Right renal pelvis (tissue), 4 donors: ENCODE data around the gene ITGA11. TPM values are rescaled to one million over a fixed set of nuclear protein-coding genes. Genes with fewer than 3 reads are reported as not detected.

ENCODE experiments used
- DNase-seq, 4 donors: peaks; one replicate each; pipeline ENCODE4 v3.0.0-alpha.2; 2013; ENCODE audit warnings: low read depth in 4 of 4, low spot score in 3 of 4, missing footprints in 1 of 4
- polyA plus RNA-seq, 4 donors: library from polyadenylated mRNA; unstranded; fragments of 120-200 nt; gene quantifications; one replicate each; pipeline ENCODE4 v1.2.1, GENCODE V29; 2013; ENCODE audit not compliant: insufficient read length in 4 of 4

ITGA11 gene
- polyA plus RNA-seq, 4 donors, result 3.0 to 5.4 (median 4.2) TPM

DNA sequence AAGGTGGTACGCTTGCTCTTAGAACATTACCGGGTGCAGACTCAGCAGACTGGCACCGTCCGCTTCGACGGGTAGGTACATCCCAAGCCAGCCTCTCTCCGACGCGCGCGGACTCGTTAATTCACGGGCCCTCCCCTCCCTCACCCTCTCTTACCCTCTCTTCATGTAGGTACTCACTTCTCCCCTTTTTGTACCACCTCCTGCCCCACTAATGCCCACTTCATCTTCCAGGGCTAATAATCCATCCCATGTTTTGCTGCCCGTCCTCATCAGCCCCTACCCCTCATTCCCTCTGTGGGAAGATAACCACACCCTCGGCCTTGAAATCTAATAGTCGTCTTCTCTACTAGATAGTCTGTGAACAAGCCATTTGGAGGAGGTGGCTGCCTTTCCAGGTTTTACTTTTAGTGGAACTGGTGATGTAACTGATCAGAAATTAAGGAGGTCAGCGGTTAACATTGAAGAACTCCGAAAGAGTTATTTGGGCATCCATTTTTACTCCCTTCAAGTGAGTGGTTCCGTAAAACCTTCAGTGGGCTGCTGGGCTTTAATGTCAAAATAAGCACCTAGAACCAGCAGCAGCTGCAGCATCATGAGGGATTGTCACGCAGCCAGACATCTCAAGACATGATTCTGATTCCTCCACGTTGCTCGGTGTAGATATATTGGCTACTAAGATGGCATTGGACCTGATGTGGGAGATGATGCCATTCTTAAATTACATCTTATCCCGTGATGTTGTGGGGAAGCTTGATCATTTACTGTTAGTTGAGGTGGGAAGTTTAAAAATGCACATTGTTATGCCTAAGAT, 153.2 kb downstream of the ITGA11 start:
- DNase-seq, result peak in 1 of 4 donors; percentile 22

- no peak for DNase-seq
Observed at GRCh38 chr15:68278345-68278594, 153.7 kb downstream of the ITGA11 start.

GRCh38 chr15:68277603-68278344, 154.2 kb downstream of the ITGA11 start, which contains the start of gene FEM1B:
TSS of gene FEM1B (plus strand) at chr15:68277745. CDS start at chr15:68278418, 673 bp downstream.
- peak; percentile 81 to 87 (median 86) for DNase-seq

- peak in 2 of 4 donors; percentile 63 to 80 for DNase-seq
Observed at GRCh38 chr15:68277131-68277602, 154.8 kb downstream of the ITGA11 start.

DNA sequence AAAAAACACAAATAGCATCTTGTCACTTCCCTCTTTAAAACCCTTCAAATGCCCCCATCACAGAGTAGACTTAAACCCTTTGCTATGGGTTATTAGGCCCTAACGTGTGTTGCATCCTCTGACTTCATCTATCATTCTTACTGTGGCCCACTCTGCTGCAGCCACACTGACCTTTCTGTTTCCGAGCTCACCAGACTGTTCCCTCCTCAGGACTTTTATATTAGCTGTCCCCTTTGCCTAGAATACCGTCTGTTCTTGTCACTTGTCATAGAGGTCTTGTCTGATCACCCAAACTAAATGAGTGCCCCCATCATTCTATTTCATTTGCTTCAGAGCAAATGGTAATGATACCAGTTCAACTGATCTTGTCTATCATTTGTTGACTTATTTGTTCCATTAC, 155.3 kb downstream of the ITGA11 start:
- DNase-seq, result no peak

- DNase-seq, result no peak
Observed at GRCh38 chr15:68275165-68275746, 156.7 kb downstream of the ITGA11 start.

GRCh38 chr15:68274201-68274848, 157.6 kb downstream of the ITGA11 start:
- no peak for DNase-seq

DNA sequence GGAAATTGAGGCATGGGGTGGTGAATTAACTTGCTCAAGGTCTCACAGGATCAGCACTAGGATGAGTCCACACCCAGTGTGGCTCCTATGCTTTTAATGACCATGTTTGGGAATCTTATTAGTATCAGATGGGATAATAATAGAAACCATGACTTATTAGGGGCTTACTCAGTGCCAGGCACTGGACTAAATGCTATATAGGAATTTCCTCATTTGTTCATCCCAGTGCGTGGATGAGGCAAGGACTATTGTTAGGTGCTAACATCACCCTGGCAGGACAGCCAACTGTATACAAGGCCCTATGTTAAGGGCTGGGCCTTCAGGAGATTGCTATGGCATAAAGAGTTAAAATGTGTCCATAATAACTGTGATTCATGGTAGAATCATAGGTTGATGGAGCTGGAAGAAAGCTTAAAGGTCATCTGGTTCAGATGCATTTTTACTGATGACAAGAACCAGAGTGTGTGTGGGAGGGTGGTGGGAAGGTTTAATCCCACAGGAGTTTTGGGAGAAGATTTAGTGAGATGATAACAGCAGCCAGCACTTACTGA, 159.2 kb downstream of the ITGA11 start:
- DNase-seq, result no peak

GRCh38 chr15:68271854-68272471, 160.0 kb downstream of the ITGA11 start:
- no peak for DNase-seq

- DNase-seq, result no peak
Observed at GRCh38 chr15:68268405-68268804, 163.6 kb downstream of the ITGA11 start.

- DNase-seq, result no peak
Observed at GRCh38 chr15:68265674-68266073, 166.3 kb downstream of the ITGA11 start.

DNA sequence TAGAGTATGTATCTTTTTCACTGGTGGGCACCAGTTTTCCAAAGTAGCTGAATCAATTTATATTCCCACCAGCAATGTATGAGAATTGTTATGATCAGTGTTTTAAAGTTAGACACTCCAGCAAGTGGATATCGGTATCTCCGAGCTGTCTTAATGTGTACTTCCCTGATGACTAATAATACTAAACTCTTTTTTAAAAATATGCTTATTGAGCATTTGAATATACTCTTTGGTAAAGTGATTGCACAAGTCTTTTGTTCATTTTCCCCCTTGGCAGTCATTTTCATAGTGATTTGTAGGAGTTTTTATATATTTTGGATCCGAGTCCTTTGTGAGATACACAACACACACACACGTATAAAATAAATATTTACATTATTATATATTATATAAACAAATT, 166.9 kb downstream of the ITGA11 start:
- DNase-seq, result no peak

GRCh38 chr15:68264282-68264681, 167.7 kb downstream of the ITGA11 start:
- DNase-seq, result no peak

- no peak for DNase-seq
Observed at GRCh38 chr15:68262514-68263356, 169.2 kb downstream of the ITGA11 start.

- DNase-seq, result no peak
Observed at GRCh38 chr15:68261980-68262379, 170.0 kb downstream of the ITGA11 start.

DNA sequence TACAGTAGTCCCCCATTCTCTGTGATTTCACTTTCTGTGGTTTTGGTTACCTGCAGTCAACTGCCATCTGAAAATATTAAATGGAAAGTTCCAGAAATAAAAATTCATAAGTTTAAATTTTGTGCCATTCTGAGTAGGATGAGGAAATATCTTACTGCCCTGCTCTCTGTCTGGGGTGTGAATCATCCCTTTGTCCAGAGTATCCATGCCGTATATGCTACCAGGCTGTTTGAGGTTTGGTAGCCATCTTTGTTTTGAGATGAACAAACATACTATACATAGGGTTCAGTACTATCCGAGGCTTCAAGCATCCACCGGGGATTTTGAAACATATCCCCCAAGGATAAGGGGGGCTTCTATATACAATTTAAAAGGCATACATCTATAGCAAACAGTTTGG, 170.7 kb downstream of the ITGA11 start:
- no peak for DNase-seq

DNA sequence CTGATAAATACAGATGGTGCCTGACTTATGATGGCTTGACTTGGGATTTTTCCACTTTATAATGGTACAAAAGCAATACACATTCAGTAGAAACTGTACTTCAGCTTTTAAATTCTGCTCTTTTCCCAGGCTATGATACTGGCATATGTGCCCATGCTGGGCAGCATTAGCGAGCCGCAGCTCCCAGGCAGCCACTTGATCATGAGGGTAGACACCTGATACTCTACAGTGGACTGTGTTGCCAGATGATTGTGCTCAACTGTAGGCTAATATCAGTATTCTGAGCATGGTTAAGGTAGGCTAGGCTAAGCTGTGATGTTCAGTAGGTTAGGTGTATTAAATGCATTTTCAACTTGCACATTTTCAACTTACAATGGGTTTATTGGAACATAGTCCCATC, 172.1 kb downstream of the ITGA11 start:
- no peak for DNase-seq

GRCh38 chr15:68258692-68259091, 173.3 kb downstream of the ITGA11 start:
- no peak for DNase-seq

DNA sequence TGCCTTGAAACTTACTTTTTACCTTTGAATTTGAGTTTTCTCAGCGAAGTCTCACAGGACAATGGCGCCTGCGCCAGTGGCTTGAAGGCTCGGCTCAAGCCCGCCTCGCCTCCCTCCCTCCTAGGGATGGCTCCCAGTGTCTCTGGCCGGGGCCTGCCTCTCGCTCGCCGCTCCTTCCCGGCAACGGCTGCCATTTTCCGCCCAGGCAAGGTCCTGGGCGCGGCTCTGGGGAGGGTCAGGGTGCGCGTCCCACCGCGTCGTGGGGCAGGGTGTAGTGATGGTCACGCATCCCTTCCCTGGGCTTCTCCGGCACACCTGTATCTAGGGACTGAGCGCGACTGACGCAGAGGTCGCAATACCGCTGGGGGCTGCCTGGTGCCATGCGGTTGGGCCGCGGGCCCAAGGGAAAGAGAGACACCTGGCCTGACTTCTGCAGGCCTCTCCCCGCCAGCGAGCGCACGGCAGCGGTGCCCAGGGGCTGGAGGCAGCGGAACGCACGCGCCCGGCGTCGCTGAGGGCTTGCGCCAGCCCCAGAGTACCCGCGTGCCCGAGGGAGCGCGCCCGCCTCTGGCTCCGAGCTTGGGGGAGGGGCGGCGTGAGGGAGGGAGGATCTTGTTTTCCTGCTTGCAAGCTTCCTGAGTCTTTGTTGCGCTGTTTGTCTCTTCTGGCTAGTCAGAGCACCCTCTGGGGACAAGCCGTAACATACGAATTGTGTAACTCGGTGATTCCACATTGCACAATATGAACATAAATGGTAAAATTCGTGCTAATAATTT, 175.1 kb downstream of the ITGA11 start:
- DNase-seq, result peak; percentile 73 to 83 (median 78)
